Measurements from ENCODE around the gene MGAT5. TPM values are rescaled to one million over a fixed set of nuclear protein-coding genes. Genes with fewer than 3 reads are reported as not detected.

Gene MGAT5
- total RNA-seq, 2 experiments from 2014 or later, result 48.2 to 56.7 TPM

DNA sequence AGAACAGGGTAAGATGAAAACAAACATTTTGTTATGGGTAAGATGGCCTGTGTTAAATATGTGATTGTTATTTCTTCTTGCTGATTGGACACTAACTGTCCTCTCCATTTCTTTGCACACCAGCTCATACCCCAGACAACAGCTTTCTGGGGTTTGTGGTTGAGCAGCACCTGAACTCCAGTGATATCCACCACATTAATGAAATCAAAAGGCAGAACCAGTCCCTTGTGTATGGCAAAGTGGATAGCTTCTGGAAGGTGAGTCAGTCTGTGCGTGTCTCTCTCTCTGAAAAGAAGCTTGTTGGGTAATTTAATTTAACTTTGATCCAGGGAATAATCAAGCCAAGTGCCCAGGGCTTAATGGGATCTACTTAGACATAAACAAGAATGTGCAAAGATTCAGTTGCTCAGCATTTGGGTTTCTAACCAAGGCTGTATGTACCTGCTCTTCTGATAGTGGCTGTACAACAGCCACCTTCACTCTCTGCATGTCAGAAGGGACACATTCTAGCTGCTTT is 108.3 kb downstream of the MGAT5 start:
- peaks cover 5% of the 10 kb centered on the region for H3K4me1 Mint-ChIP-seq
- no peak for DNase-seq
- peaks cover 41% of the 10 kb centered on the region for H3K36me3 Mint-ChIP-seq (ENCODE audit: low read depth)
- CTCF ChIA-PET, result no interaction called here
- no peak overlapping the region for H3K4me3 Mint-ChIP-seq
- no peaks in the 10 kb centered on the region for H3K27me3 Mint-ChIP-seq
- POLR2A ChIA-PET, result no interaction called here
- no peak overlapping the region for H3K27ac Mint-ChIP-seq
- H3K9me3 Mint-ChIP-seq, result no peaks in the 10 kb centered on the region

DNA sequence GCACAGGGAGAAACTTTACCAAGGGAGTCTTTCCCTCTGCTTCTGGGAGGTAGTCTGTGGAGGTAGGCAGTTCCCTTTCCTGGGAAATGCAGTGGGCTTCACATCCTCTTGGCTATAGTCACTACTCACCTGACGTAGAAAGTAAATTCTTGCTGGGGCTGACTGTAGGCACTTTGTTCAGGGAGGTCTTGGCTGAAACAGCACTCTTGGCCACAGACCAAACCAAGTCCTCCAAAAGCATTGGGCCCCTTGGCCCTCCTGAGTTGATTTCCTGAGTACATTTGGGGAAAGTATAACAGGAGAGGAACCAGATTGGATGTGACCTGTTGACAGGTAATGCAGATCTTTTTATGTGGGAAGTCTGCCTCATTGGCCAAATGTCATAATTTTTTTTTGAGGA is 108.9 kb downstream of the MGAT5 start:
- peaks cover 9% of the 10 kb centered on the region for H3K4me1 Mint-ChIP-seq
- POLR2A ChIA-PET, result no interaction called here
- H3K27me3 Mint-ChIP-seq, result no peaks in the 10 kb centered on the region
- H3K9me3 Mint-ChIP-seq, result no peaks in the 10 kb centered on the region
- H3K4me3 Mint-ChIP-seq, result no peak overlapping the region
- DNase-seq, result no peak
- H3K27ac Mint-ChIP-seq, result no peak overlapping the region
- H3K36me3 Mint-ChIP-seq (ENCODE audit: low read depth), result peaks cover 41% of the 10 kb centered on the region
- CTCF ChIA-PET, result no interaction called here

- no peak overlapping the region for H3K4me3 Mint-ChIP-seq
- no peak for DNase-seq
- peaks cover 43% of the 10 kb centered on the region for H3K36me3 Mint-ChIP-seq (ENCODE audit: low read depth)
- POLR2A ChIA-PET, result no interaction called here
- H3K27me3 Mint-ChIP-seq, result no peaks in the 10 kb centered on the region
- no peak overlapping the region for H3K27ac Mint-ChIP-seq
- CTCF ChIA-PET, result interaction anchor here (1.3 kb wide), 1 partner anchor 46 kb away, joined by 3 read pairs; no protein-coding TSS in a partner anchor
- no peaks in the 10 kb centered on the region for H3K9me3 Mint-ChIP-seq
- peaks cover 22% of the 10 kb centered on the region for H3K4me1 Mint-ChIP-seq
Observed at GRCh38 chr2:134365356-134365755, 111.5 kb downstream of the MGAT5 start.

DNA sequence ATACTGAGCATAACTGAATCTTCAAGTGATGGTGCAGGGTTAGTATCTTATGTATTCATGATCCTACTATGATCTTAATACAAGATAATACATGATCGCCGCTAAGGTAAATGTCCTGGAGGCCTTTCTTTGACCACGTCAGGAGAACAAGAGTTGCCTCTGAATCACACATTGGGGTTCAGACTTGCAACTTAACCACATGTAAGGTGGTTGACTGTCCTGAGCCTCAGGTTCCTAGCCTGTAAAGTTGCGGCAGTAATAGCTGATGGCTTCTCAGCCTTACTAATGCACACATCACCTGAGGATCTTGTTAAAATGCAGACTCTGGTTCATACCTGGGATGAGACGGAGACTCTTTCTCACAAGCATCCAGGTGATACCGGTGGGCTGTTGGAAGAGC is 112.5 kb downstream of the MGAT5 start:
- H3K9me3 Mint-ChIP-seq, result no peaks in the 10 kb centered on the region
- peaks cover 43% of the 10 kb centered on the region for H3K36me3 Mint-ChIP-seq (ENCODE audit: low read depth)
- DNase-seq, result no peak
- no peak overlapping the region for H3K4me3 Mint-ChIP-seq
- no peak overlapping the region for H3K27ac Mint-ChIP-seq
- no peaks in the 10 kb centered on the region for H3K27me3 Mint-ChIP-seq
- peaks cover 22% of the 10 kb centered on the region for H3K4me1 Mint-ChIP-seq
- POLR2A ChIA-PET, result no interaction called here
- CTCF ChIA-PET, result interaction anchor here (1.3 kb wide), 1 partner anchor 45 kb away, joined by 3 read pairs; no protein-coding TSS in a partner anchor

DNA sequence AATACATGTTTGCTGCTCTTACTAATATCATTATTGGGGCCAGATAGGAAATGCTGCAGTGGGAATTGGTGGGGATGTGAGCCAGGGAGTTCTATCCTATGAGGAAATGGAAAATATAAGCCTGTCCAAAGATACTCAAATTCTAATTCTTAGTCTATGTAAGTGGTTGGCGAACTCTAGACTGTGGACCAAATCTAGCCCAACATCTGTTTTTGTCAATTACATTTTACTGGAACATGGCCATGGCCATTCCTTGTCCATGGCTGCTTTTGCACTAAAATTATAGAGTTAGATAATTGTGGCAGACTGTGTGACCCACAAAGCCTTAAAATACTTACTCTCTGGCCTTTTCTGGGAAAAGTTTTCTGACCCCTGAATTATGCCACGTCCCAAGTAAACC is 113.3 kb downstream of the MGAT5 start:
- Mint-ChIP-seq H3K4me1 (peaks cover 22% of the 10 kb centered on the region), H3K27me3 (no peaks in the 10 kb centered on the region), H3K27ac (no peak overlapping the region), H3K9me3 (no peaks in the 10 kb centered on the region), H3K36me3 (ENCODE audit: low read depth) (peaks cover 37% of the 10 kb centered on the region), H3K4me3 (no peak overlapping the region)
- DNase-seq, result no peak
- POLR2A ChIA-PET, result no interaction called here
- CTCF ChIA-PET, result no interaction called here

GRCh38 chr2:134368009-134368817 is 114.3 kb downstream of the MGAT5 start:
- H3K36me3 Mint-ChIP-seq (ENCODE audit: low read depth), result peaks cover 27% of the 10 kb centered on the region
- no peak overlapping the region for H3K4me3 Mint-ChIP-seq
- H3K4me1 Mint-ChIP-seq, result peaks cover 22% of the 10 kb centered on the region
- no peak overlapping the region for H3K27ac Mint-ChIP-seq
- no peaks in the 10 kb centered on the region for H3K27me3 Mint-ChIP-seq
- H3K9me3 Mint-ChIP-seq, result no peaks in the 10 kb centered on the region
- POLR2A ChIA-PET, result interaction anchor here (0.7 kb wide), 1 partner anchor 88 kb away, joined by 5 read pairs; no protein-coding TSS in a partner anchor
- CTCF ChIA-PET, result interaction anchor here (0.6 kb wide), 1 partner anchor 197 kb away, joined by 3 read pairs; no protein-coding TSS in a partner anchor
- no peak for DNase-seq

DNA sequence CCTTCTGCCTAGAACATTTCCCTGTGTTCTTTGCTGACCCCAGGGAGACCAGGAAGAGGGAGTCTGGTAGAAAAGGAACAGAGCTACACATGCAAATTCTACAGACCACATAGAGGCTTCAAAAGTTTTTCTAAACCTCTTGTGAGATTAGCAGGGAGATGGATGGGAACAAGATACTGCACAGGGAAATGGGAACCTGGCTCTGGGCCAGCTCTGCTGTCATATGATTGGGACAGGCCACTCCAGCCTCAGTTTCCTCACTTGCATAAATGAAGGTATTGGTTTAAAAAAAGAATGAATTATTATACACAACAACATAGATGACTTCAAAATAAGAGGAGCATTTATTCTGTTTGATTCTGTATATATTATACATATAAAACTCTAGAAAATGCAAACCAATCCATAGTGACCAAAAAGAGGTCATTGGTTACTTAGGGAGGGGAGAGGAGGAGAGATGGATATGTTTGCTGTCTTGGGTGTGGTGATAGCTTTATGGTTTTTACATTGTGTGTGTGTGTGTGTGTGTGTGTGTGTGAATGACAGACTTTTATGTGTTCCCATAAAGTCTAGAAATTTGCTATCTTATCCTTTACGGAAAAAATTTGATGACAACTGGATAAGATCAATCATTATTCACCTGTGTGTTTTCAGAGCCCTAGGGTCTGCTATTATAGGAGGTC is 115.5 kb downstream of the MGAT5 start:
- ChIA-PET CTCF (interaction anchor here (1.9 kb wide), 1 partner anchor 43 kb away, joined by 5 read pairs; no protein-coding TSS in a partner anchor), POLR2A (no interaction called here)
- Mint-ChIP-seq H3K9me3 (no peaks in the 10 kb centered on the region), H3K27ac (no peak overlapping the region), H3K4me1 (peaks cover 22% of the 10 kb centered on the region), H3K27me3 (no peaks in the 10 kb centered on the region), H3K36me3 (ENCODE audit: low read depth) (peaks cover 23% of the 10 kb centered on the region), H3K4me3 (no peak overlapping the region)
- no peak for DNase-seq

DNA sequence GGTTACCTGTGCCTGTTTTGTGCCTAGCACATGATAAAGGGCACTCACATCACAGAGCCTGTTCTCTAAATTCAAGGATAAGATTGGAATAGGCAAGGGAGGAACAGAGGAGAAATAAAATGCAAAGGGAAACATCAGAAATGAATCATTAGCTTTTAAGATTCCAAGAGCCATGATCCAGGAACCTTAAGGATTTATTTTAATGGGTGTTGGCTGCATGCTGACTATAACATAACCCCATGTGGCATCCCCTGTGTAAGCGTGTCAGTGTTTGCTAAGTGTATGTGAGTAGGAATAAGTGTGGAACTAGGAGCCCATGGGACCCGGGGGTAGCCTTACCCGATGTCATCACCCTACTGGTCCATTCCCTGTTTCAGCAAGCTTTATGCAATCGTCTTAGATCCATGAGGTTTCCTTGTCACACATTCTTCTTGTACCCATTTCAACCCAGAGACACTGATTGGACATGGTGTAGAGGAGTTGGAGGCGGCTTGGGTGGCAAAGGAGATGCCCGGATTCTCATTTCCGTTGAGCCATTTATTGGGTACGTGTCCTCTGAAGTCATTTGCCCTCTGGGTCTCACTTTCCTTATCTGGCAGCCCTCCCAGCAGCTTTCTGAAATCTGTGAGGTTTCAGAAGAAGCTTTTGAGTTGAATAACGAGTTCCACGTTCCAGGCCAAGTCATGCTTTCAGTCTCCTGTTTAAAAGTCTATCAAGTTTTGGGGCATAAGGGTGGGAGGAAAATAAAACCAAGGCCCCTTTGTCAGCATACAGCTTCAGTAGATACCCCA is 117.0 kb downstream of the MGAT5 start:
- no peaks in the 10 kb centered on the region for H3K27me3 Mint-ChIP-seq
- no peak overlapping the region for H3K27ac Mint-ChIP-seq
- H3K36me3 Mint-ChIP-seq (ENCODE audit: low read depth), result peaks cover 14% of the 10 kb centered on the region
- peaks cover 22% of the 10 kb centered on the region for H3K4me1 Mint-ChIP-seq
- no peak for DNase-seq
- ChIA-PET POLR2A (no interaction called here), CTCF (interaction anchor here (1.9 kb wide), 1 partner anchor 41 kb away, joined by 5 read pairs; no protein-coding TSS in a partner anchor)
- no peaks in the 10 kb centered on the region for H3K9me3 Mint-ChIP-seq
- H3K4me3 Mint-ChIP-seq, result no peak overlapping the region

DNA sequence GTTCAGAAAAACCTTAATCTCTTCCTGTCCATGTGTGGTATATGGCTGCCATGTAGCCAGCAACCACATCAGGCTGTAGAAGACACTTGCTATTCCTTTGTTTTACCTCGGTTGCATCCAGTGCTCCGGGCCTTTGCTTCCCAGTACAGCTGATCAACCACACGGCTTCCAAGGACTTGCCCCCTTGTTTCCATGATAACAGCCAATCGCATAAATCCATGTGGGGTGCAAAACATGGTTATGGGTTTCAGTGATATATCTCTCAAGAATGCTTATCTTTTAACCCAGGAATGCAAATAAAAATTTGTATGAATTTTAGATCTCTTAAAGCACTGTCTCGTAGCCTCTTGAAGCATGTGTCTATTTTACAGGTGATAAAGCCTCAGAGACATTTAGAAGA is 118.3 kb downstream of the MGAT5 start:
- no peak overlapping the region for H3K4me3 Mint-ChIP-seq
- no peaks in the 10 kb centered on the region for H3K27me3 Mint-ChIP-seq
- H3K9me3 Mint-ChIP-seq, result no peaks in the 10 kb centered on the region
- ChIA-PET POLR2A (no interaction called here), CTCF (no interaction called here)
- no peak overlapping the region for H3K27ac Mint-ChIP-seq
- peaks cover 10% of the 10 kb centered on the region for H3K36me3 Mint-ChIP-seq (ENCODE audit: low read depth)
- no peak for DNase-seq
- H3K4me1 Mint-ChIP-seq, result peaks cover 17% of the 10 kb centered on the region

- Mint-ChIP-seq H3K9me3 (no peaks in the 10 kb centered on the region), H3K27ac (no peak overlapping the region), H3K4me1 (peaks cover 13% of the 10 kb centered on the region), H3K4me3 (no peak overlapping the region), H3K36me3 (ENCODE audit: low read depth) (peaks cover 12% of the 10 kb centered on the region), H3K27me3 (no peaks in the 10 kb centered on the region)
- ChIA-PET POLR2A (no interaction called here), CTCF (no interaction called here)
- DNase-seq, result no peak
Observed at GRCh38 chr2:134372611-134373131, 118.8 kb downstream of the MGAT5 start.

- POLR2A ChIA-PET, result no interaction called here
- no peaks in the 10 kb centered on the region for H3K4me1 Mint-ChIP-seq
- no peak overlapping the region for H3K27ac Mint-ChIP-seq
- no peak for DNase-seq
- H3K36me3 Mint-ChIP-seq (ENCODE audit: low read depth), result peaks cover 18% of the 10 kb centered on the region
- no peaks in the 10 kb centered on the region for H3K9me3 Mint-ChIP-seq
- no peaks in the 10 kb centered on the region for H3K27me3 Mint-ChIP-seq
- CTCF ChIA-PET, result no interaction called here
- no peak overlapping the region for H3K4me3 Mint-ChIP-seq
Observed at GRCh38 chr2:134375935-134376334, 122.1 kb downstream of the MGAT5 start.

DNA sequence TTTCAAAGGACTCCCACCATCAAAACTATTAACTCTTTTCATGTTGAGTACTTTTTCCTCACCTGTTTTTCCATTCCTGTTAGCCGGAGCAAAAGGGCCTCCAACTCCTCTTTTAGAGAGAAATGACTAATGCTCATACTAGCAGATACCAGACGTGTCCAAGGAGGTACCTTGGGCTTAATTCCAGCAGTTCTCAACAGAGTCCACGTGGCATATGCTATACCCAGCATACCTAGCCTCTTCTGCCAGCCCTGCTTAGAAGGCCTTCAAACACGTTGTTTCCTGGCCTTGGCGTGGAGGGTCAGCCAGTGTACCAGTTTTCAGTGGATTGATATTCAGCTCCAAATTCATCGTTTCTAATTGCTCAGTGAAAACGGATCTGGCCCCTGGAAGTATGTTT is 123.9 kb downstream of the MGAT5 start:
- POLR2A ChIA-PET, result no interaction called here
- H3K4me3 Mint-ChIP-seq, result no peak overlapping the region
- no peaks in the 10 kb centered on the region for H3K27me3 Mint-ChIP-seq
- no peak for DNase-seq
- peaks cover 18% of the 10 kb centered on the region for H3K36me3 Mint-ChIP-seq (ENCODE audit: low read depth)
- no peaks in the 10 kb centered on the region for H3K4me1 Mint-ChIP-seq
- no peaks in the 10 kb centered on the region for H3K9me3 Mint-ChIP-seq
- CTCF ChIA-PET, result interaction anchor here (1.4 kb wide), 1 partner anchor 11 kb away, joined by 4 read pairs; no protein-coding TSS in a partner anchor
- no peak overlapping the region for H3K27ac Mint-ChIP-seq
